ENCODE results near the gene TBC1D22A.

The TBC1D22A gene

GRCh38 chr22:47152938-47153337 lies 390.5 kb downstream of the TBC1D22A start:
- Histone ChIP-seq H3K36me3 (no peaks in the 10 kb centered on the region), H3K9me3 (ENCODE audit: severe bottlenecking) (no peaks in the 10 kb centered on the region), H3K27me3 (ENCODE audit: insufficient read depth, low read depth, severe bottlenecking) (no peaks in the 10 kb centered on the region), H3K27ac (no peak overlapping the region), H3K4me3 (ENCODE audit: low read depth, low read length) (no peak overlapping the region)
- DNase-seq = no peak
- TF ChIP-seq CTCF (IDR thresholded peaks at IDR 0.05; ENCODE audit: low read depth, low read length) = no peak

GRCh38 chr22:47153854-47154525 lies 391.5 kb downstream of the TBC1D22A start:
- Histone ChIP-seq H3K4me3 (ENCODE audit: low read depth, low read length) (no peak overlapping the region), H3K27ac (no peak overlapping the region)

GRCh38 chr22:47154621-47155081 lies 392.2 kb downstream of the TBC1D22A start:
- TF ChIP-seq CTCF (IDR thresholded peaks at IDR 0.05; ENCODE audit: low read depth, low read length) = no peak
- Histone ChIP-seq H3K27ac (no peak overlapping the region), H3K9me3 (ENCODE audit: severe bottlenecking) (no peaks in the 10 kb centered on the region), H3K4me3 (ENCODE audit: low read depth, low read length) (no peak overlapping the region), H3K27me3 (ENCODE audit: insufficient read depth, low read depth, severe bottlenecking) (no peaks in the 10 kb centered on the region), H3K36me3 (no peaks in the 10 kb centered on the region)
- no peak for DNase-seq

More at GRCh38 chr22:47153854-47154525, 391.5 kb downstream of the TBC1D22A start:
- H3K36me3 ChIP-seq = no peaks in the 10 kb centered on the region
- H3K27me3 ChIP-seq (ENCODE audit: insufficient read depth, low read depth, severe bottlenecking) = no peaks in the 10 kb centered on the region
- no peak for DNase-seq
- H3K9me3 ChIP-seq (ENCODE audit: severe bottlenecking) = no peaks in the 10 kb centered on the region
- no peak for TF ChIP-seq CTCF (IDR thresholded peaks at IDR 0.05; ENCODE audit: low read depth, low read length)

- Histone ChIP-seq H3K4me3 (ENCODE audit: low read depth, low read length) (no peak overlapping the region), H3K27ac (no peak overlapping the region), H3K27me3 (ENCODE audit: insufficient read depth, low read depth, severe bottlenecking) (no peaks in the 10 kb centered on the region), H3K9me3 (ENCODE audit: severe bottlenecking) (no peaks in the 10 kb centered on the region), H3K36me3 (no peaks in the 10 kb centered on the region)
- no peak for TF ChIP-seq CTCF (IDR thresholded peaks at IDR 0.05; ENCODE audit: low read depth, low read length)
- DNase-seq = no peak
These were observed 392.9 kb downstream of the TBC1D22A start for GRCh38 chr22:47155131-47155885.

- Histone ChIP-seq H3K9me3 (ENCODE audit: severe bottlenecking) (no peaks in the 10 kb centered on the region), H3K27ac (no peak overlapping the region), H3K4me3 (ENCODE audit: low read depth, low read length) (no peak overlapping the region), H3K27me3 (ENCODE audit: insufficient read depth, low read depth, severe bottlenecking) (no peaks in the 10 kb centered on the region), H3K36me3 (no peaks in the 10 kb centered on the region)
- DNase-seq = no peak
- no peak for TF ChIP-seq CTCF (IDR thresholded peaks at IDR 0.05; ENCODE audit: low read depth, low read length)
These were observed 393.5 kb downstream of the TBC1D22A start for GRCh38 chr22:47155912-47156311.
